ENCODE data around the gene ESR1. TPM values are rescaled to one million over a fixed set of nuclear protein-coding genes. Genes with fewer than 3 reads are reported as not detected.

The ESR1 gene
- total RNA-seq, 1 donor from 2014 or later, result not detected

DNA sequence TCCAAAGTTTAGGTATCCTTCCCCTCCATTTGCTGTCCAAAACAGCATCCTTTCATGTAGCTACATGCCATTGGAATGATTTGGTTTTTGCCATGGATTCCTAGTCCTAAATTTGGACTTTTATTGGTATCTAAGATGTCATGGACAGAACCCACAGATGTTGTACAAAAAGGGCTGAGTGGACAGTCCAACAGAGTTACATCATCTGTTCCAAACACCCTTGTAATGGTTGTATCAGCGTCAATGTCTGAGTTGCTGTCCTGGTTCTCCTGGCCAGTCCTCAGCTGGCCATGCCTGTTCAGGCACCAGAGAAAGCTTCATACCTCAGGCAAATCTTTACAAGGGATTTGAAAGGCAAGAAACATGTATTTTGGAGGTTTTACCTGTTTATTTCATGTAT, 191.3 kb downstream of the ESR1 start:
- H3K4me1 Mint-ChIP-seq, result no peaks in the 10 kb centered on the region
- no peak overlapping the region for H3K27ac Mint-ChIP-seq
- H3K9me3 Mint-ChIP-seq, result no peaks in the 10 kb centered on the region
- no peak overlapping the region for H3K4me3 Mint-ChIP-seq
- no peaks in the 10 kb centered on the region for H3K36me3 Mint-ChIP-seq
- no peak for DNase-seq (ENCODE audit: low spot score in 2 of 2, unreplicated experiment in 2 of 2)
- no peak for TF ChIP-seq CTCF (IDR thresholded peaks at IDR 0.05; ENCODE audit: unreplicated experiment)
- peaks cover 9% of the 10 kb centered on the region for H3K27me3 Mint-ChIP-seq (ENCODE audit: low read depth)

DNA sequence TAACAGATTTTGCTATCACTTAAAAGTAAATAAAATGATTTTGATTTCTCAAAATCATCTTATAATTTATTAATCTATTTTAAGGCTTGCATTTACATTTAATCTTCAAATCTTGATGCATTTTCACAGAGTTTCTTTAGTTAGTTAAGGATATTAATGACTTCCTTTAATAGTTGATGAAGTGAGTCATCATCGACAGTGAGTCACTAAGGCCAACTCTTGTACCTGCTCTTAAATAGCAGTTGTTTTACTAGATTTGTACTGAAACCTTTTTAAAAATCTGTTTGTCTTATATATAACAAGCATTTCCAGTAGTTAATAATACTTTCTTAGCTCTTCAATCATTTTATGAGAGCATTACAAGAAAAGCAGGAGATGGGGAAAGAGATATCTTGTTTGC, 191.7 kb downstream of the ESR1 start:
- H3K27me3 Mint-ChIP-seq (ENCODE audit: low read depth), result peaks cover 9% of the 10 kb centered on the region
- DNase-seq (ENCODE audit: low spot score in 2 of 2, unreplicated experiment in 2 of 2), result no peak
- no peak overlapping the region for H3K27ac Mint-ChIP-seq
- no peak overlapping the region for H3K4me3 Mint-ChIP-seq
- H3K4me1 Mint-ChIP-seq, result no peaks in the 10 kb centered on the region
- no peaks in the 10 kb centered on the region for H3K36me3 Mint-ChIP-seq
- TF ChIP-seq CTCF (IDR thresholded peaks at IDR 0.05; ENCODE audit: unreplicated experiment), result no peak
- H3K9me3 Mint-ChIP-seq, result no peaks in the 10 kb centered on the region

DNA sequence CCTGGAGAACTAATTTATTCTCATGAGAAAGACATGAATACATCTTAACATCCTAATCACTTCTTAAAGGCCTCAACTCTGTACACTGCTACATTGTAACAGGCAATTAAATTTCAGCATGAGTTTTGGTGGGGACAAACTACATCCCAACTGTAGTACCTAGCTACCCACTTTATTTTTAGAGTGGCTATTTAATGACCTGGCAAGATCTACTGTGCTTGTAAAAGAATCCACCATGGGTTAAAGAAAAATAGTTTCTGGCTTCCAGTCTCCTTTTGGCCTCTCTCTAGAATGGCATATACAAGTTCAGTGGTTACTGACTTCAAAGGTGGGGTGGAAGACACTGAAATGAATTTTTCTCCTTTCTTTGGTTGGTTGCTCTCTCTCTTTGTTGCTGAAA, 193.9 kb downstream of the ESR1 start:
- Mint-ChIP-seq H3K4me3 (no peak overlapping the region), H3K27me3 (ENCODE audit: low read depth) (peaks cover 6% of the 10 kb centered on the region), H3K36me3 (no peaks in the 10 kb centered on the region), H3K4me1 (no peaks in the 10 kb centered on the region), H3K27ac (no peak overlapping the region), H3K9me3 (no peaks in the 10 kb centered on the region)
- TF ChIP-seq CTCF (IDR thresholded peaks at IDR 0.05; ENCODE audit: unreplicated experiment), result no peak
- no peak for DNase-seq (ENCODE audit: low spot score in 2 of 2, unreplicated experiment in 2 of 2)

- TF ChIP-seq CTCF (IDR thresholded peaks at IDR 0.05; ENCODE audit: unreplicated experiment), result no peak
- Mint-ChIP-seq H3K36me3 (no peaks in the 10 kb centered on the region), H3K27ac (no peak overlapping the region), H3K27me3 (ENCODE audit: low read depth) (peaks cover 5% of the 10 kb centered on the region), H3K4me3 (no peak overlapping the region), H3K9me3 (no peaks in the 10 kb centered on the region), H3K4me1 (no peaks in the 10 kb centered on the region)
- no peak for DNase-seq (ENCODE audit: low spot score in 2 of 2, unreplicated experiment in 2 of 2)
These were observed 194.8 kb downstream of the ESR1 start for GRCh38 chr6:152002306-152002705.

DNA sequence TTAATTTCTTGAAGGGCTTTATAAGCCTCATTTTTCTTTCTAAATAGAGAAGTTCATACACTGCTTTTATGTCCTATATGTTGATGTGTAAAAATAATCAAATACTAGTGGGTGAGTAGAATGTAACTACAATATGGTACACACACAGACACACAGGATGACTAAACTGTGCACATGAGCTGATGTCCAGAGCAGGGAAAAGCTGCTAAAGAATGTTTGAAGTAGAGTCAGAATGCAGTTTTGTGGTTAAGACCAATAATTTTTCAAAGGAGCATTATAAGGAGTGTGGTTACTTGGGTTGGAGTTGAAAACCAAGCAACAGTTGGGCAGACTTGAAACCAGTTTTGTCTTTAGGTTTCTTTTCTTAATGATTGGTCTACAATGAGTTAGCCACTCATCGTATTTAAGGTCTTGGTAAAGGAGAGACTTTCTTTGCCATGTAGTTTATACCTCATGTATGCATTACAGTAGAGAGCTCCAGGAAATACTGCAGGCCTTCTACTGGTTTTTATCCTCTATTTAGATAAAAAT, 196.6 kb downstream of the ESR1 start:
- DNase-seq (ENCODE audit: low spot score in 2 of 2, unreplicated experiment in 2 of 2), result no peak
- TF ChIP-seq CTCF (IDR thresholded peaks at IDR 0.05; ENCODE audit: unreplicated experiment), result no peak
- H3K27ac Mint-ChIP-seq, result no peak overlapping the region
- no peaks in the 10 kb centered on the region for H3K4me1 Mint-ChIP-seq
- H3K36me3 Mint-ChIP-seq, result no peaks in the 10 kb centered on the region
- H3K27me3 Mint-ChIP-seq (ENCODE audit: low read depth), result peaks cover 8% of the 10 kb centered on the region
- H3K4me3 Mint-ChIP-seq, result no peak overlapping the region
- no peaks in the 10 kb centered on the region for H3K9me3 Mint-ChIP-seq

GRCh38 chr6:152004896-152005295, 197.4 kb downstream of the ESR1 start:
- H3K9me3 Mint-ChIP-seq, result no peaks in the 10 kb centered on the region
- no peak overlapping the region for H3K4me3 Mint-ChIP-seq
- no peak for TF ChIP-seq CTCF (IDR thresholded peaks at IDR 0.05; ENCODE audit: unreplicated experiment)
- no peaks in the 10 kb centered on the region for H3K36me3 Mint-ChIP-seq
- H3K4me1 Mint-ChIP-seq, result no peaks in the 10 kb centered on the region
- H3K27me3 Mint-ChIP-seq (ENCODE audit: low read depth), result peaks cover 8% of the 10 kb centered on the region
- no peak for DNase-seq (ENCODE audit: low spot score in 2 of 2, unreplicated experiment in 2 of 2)
- H3K27ac Mint-ChIP-seq, result no peak overlapping the region
